Mammary epithelial cell (primary cell): ENCODE measurements around the gene DNAJB12.

Experiments
- EZH2 ChIP-seq: IDR thresholded peaks from 2 replicates; pipeline ENCODE4 v1.6.1; 2012; ENCODE audit warnings: low read length, inconsistent platforms, borderline replicate concordance
- TF ChIP-seq, protein P1 (sequence below), 2 donors: IDR thresholded peaks in 1 of 2; conservative IDR thresholded peaks in 1 of 2; 2 replicates each; pipeline ENCODE4 v1.5.1; 2011 to 2012; ENCODE audit warnings: inconsistent platforms in 2 of 2, low read length in 2 of 2, mild to moderate bottlenecking in 2 of 2, control low read depth in 1 of 2, low read depth in 1 of 2; ENCODE audit not compliant: insufficient read depth in 1 of 2; ENCODE audit errors: extremely low read depth in 1 of 2

DNA sequence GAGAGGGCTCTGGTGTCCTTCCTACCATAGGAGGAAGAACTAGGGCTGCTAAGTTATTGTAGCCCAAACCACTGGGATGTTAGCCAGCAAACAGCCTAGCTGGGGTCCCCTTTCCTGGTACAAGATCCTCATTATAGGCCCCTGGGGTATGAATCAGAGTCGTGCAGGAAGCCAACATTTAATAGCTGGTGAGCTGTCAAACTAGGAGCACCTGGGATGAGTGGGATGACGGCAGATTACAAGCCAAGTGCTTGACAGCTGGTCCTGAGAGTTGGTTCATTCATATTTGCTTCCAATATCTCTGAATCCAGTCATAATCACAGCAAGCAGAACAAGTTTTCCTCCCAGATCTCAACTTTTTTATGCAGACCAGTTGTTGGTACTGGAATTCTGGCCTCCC lies 25.1 kb upstream of the DNAJB12 start:
- TF ChIP-seq, protein P1, sequence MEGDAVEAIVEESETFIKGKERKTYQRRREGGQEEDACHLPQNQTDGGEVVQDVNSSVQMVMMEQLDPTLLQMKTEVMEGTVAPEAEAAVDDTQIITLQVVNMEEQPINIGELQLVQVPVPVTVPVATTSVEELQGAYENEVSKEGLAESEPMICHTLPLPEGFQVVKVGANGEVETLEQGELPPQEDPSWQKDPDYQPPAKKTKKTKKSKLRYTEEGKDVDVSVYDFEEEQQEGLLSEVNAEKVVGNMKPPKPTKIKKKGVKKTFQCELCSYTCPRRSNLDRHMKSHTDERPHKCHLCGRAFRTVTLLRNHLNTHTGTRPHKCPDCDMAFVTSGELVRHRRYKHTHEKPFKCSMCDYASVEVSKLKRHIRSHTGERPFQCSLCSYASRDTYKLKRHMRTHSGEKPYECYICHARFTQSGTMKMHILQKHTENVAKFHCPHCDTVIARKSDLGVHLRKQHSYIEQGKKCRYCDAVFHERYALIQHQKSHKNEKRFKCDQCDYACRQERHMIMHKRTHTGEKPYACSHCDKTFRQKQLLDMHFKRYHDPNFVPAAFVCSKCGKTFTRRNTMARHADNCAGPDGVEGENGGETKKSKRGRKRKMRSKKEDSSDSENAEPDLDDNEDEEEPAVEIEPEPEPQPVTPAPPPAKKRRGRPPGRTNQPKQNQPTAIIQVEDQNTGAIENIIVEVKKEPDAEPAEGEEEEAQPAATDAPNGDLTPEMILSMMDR (conservative IDR thresholded peaks at IDR 0.05 in 1 of 2, IDR thresholded peaks at IDR 0.05 in 1 of 2; ENCODE audit: extremely low read depth in 1 of 2, insufficient read depth in 1 of 2, low read depth in 1 of 2, low read length in 2 of 2): no peak
- no peak for TF ChIP-seq EZH2
